ENCODE data around the gene ILRUN.
A peak's percentile ranks its signal among the peaks of the same experiment; 100 is the strongest.
"Not testable (repeated sequence)": the region's sequence is repeated elsewhere in the genome, so short reads cannot be mapped to it uniquely, and the experiment has no call there.

Gene ILRUN

DNA sequence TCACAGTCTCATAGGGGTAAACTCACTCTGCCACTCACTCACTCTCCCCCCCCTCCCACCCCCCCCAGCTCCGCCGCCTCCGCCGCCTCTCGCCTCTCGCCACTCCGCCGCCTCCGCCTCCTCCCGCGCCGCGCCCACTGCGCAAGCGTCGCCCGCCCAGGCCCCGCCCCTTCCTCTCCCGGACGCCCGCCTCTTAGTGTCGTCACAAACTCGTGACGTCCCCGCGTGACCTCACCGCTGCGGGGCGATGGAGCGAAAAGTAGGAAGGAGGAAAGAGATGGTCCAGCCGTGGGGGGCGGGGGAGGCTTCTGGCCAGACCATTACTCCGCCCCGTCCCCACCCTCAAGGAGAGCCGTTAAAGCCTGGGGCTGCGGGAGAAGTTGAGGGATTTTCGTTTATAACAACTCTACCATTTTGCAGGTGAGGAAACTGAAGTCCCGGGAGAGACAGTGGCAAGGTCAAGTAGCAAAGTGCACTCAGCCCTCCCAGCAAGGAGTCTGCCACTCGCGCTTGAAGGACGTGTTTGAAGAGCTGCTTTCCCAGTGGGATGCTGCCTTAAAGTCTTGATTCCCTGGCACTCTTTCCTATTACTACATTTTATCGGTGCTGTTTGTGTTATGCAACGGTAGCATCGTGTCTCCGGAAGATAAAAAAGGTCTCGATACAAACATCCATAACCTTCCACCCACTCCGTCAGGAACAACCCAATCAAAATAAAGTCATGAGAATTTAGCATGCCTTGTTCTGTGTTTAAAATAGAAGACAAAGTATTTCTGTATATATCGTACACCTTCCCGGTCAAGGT lies at the start of gene ILRUN:
ILRUN (minus strand) TSS at position 29 of the 805 bp plus-strand sequence. CDS start 164 bp downstream, outside the sequence.
- Histone ChIP-seq H3K4me3 (peak within 1 kb of the TSS; percentile 95), H3K9ac (ENCODE audit: insufficient read length) (peak within 1 kb of the TSS; percentile 79), H3K36me3 (ENCODE audit: insufficient read depth, low read length) (no peaks in the 10 kb centered on the region), H3K9me3 (ENCODE audit: low read depth, low read length) (no peaks in the 10 kb centered on the region), H3K27ac (no peak within 1 kb of the TSS; the same call in 1 of the 2 replicates)
- no peak for TF ChIP-seq FOXP2 (optimal IDR thresholded peaks at IDR 0.05; ENCODE audit: control extremely low read depth, extremely low read length, insufficient read depth)
- TF ChIP-seq EZH2 (IDR thresholded peaks at IDR 0.05) = no peak
- peak; percentile 93 for TF ChIP-seq POLR2AphosphoS5 (IDR thresholded peaks at IDR 0.05; ENCODE audit: borderline replicate concordance, low read depth, low read length)
- peak; percentile 35 for DNase-seq (ENCODE audit: low read depth, low spot score)

GRCh38 chr6:34745277-34746103 lies 48.9 kb upstream of the ILRUN start:
- Histone ChIP-seq H3K27ac (no peak overlapping the region), H3K4me3 (no peak overlapping the region), H3K36me3 (ENCODE audit: insufficient read depth, low read length) (no peaks in the 10 kb centered on the region), H3K9ac (ENCODE audit: insufficient read length) (no peak overlapping the region), H3K9me3 (ENCODE audit: low read depth, low read length) (no peaks in the 10 kb centered on the region)
- no peak for TF ChIP-seq EZH2 (IDR thresholded peaks at IDR 0.05)
- TF ChIP-seq POLR2AphosphoS5 (IDR thresholded peaks at IDR 0.05; ENCODE audit: borderline replicate concordance, low read depth, low read length) = no peak
- no peak for TF ChIP-seq FOXP2 (optimal IDR thresholded peaks at IDR 0.05; ENCODE audit: control extremely low read depth, extremely low read length, insufficient read depth)
- no peak for DNase-seq (ENCODE audit: low read depth, low spot score)

GRCh38 chr6:34744294-34744647 lies 47.7 kb upstream of the ILRUN start:
- H3K36me3 ChIP-seq (ENCODE audit: insufficient read depth, low read length); H3K9me3 ChIP-seq (ENCODE audit: low read depth, low read length); H3K9ac ChIP-seq (ENCODE audit: insufficient read length); H3K4me3 ChIP-seq; DNase-seq (ENCODE audit: low read depth, low spot score); H3K27ac ChIP-seq: not testable (repeated sequence)

DNA sequence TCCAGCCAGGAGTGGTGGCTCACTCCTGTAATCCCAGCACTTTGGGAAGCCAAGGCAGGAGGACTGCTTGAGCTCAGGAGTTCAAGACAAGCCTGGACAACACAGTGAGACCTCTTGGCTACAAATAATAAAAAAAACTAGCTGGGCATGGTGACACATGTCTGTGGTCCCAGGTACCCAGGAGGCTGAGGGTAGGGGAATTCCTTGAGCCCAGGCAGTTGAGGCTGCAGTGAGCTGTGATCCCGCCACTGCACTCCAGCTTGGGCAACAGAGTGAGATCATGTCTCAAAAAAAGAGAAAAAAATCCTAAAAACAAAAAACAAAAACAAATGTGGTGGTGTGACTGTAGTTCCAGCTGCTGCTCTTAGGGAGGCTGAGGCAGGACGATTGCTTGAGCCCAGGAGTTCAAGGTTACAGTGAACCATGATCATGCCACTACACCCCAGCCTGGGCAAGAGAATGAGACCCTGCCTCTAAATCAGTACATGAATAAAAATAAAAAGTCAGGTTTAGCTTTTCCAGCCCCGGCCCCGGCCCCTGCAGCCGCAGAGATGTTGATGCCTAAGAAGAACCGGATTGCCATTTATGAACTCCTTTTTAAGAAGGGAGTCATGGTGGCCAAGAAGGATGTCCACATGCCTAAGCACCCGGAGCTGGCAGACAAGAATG lies 47.2 kb upstream of the ILRUN start:
- TF ChIP-seq EZH2 (IDR thresholded peaks at IDR 0.05) (no peak), FOXP2 (optimal IDR thresholded peaks at IDR 0.05; ENCODE audit: control extremely low read depth, extremely low read length, insufficient read depth) (no peak), POLR2AphosphoS5 (IDR thresholded peaks at IDR 0.05; ENCODE audit: borderline replicate concordance, low read depth, low read length) (no peak)
- no peaks in the 10 kb centered on the region for H3K36me3 ChIP-seq (ENCODE audit: insufficient read depth, low read length)
- H3K9ac ChIP-seq (ENCODE audit: insufficient read length) = no peak overlapping the region
- no peak for DNase-seq (ENCODE audit: low read depth, low spot score)
- H3K4me3 ChIP-seq = no peak overlapping the region
- no peak overlapping the region for H3K27ac ChIP-seq
- no peaks in the 10 kb centered on the region for H3K9me3 ChIP-seq (ENCODE audit: low read depth, low read length)

GRCh38 chr6:34742094-34742493 lies 45.5 kb upstream of the ILRUN start:
- TF ChIP-seq FOXP2 (optimal IDR thresholded peaks at IDR 0.05; ENCODE audit: control extremely low read depth, extremely low read length, insufficient read depth) (no peak), EZH2 (IDR thresholded peaks at IDR 0.05) (no peak), POLR2AphosphoS5 (IDR thresholded peaks at IDR 0.05; ENCODE audit: borderline replicate concordance, low read depth, low read length) (no peak)
- Histone ChIP-seq H3K9me3 (ENCODE audit: low read depth, low read length) (no peaks in the 10 kb centered on the region), H3K27ac (no peak overlapping the region), H3K36me3 (ENCODE audit: insufficient read depth, low read length) (no peaks in the 10 kb centered on the region), H3K9ac (ENCODE audit: insufficient read length) (no peak overlapping the region), H3K4me3 (no peak overlapping the region)
- DNase-seq (ENCODE audit: low read depth, low spot score) = no peak

DNA sequence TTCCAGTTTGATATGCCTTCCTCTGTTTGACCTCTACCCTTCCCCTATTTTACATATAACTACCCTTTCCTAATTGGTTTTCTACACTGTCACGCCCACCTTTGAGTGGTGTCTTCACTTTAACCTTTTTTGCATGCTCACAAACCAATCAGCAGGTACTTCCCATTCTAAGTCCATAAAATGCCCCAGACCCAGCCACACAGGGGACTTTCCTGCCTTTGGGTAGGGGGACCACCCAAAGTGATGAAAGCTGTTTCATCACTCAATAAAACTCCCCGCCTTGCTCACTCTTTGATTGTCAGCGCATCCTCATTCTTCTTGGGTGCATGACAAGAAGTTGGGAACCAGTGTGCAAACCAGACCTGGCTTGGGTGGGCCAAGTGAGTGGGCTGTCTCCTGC lies 40.3 kb upstream of the ILRUN start:
- no peaks in the 10 kb centered on the region for H3K36me3 ChIP-seq (ENCODE audit: insufficient read depth, low read length)

DNA sequence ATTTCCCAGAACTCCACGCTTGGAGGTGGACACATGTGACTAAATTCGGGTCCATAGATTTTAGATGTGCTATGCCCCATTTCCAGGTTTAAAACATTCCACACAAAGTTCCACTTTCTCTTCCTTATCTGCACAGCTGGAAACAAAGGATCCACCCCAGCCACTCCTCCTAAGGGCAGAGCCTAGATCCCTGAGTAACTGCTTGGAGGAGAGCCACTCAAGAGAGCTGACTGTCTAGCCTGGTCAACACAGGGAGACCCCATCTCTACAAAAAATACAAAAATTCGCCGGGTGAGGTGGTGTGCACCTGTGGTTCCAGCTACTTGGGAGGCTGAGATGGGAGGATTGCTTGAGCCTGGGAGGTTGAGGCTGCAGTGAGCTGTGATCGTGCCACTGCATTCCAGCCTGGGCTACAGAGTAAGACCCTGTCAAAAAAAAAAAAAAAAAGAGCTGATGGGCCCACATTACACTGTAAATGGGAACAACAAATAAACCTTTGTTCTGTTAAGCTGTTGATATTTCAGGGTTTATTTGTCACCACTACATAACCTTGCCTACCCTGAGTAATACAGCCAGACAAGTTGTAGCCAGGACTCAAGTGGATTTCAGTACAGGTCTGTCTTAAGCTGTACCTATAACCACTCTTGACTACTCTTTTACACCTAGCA lies 35.0 kb upstream of the ILRUN start:
- no peaks in the 10 kb centered on the region for H3K36me3 ChIP-seq (ENCODE audit: insufficient read depth, low read length)
- TF ChIP-seq POLR2AphosphoS5 (IDR thresholded peaks at IDR 0.05; ENCODE audit: borderline replicate concordance, low read depth, low read length) = no peak
- no peak for TF ChIP-seq FOXP2 (optimal IDR thresholded peaks at IDR 0.05; ENCODE audit: control extremely low read depth, extremely low read length, insufficient read depth)
- no peak for TF ChIP-seq EZH2 (IDR thresholded peaks at IDR 0.05)

More for the DNA sequence above, 40.3 kb upstream of the ILRUN start:
- no peak for DNase-seq (ENCODE audit: low read depth, low spot score)
- Histone ChIP-seq H3K27ac (no peak overlapping the region), H3K4me3 (no peak overlapping the region), H3K9ac (ENCODE audit: insufficient read length) (no peak overlapping the region), H3K9me3 (ENCODE audit: low read depth, low read length) (no peaks in the 10 kb centered on the region)
- TF ChIP-seq EZH2 (IDR thresholded peaks at IDR 0.05) = no peak
- no peak for TF ChIP-seq FOXP2 (optimal IDR thresholded peaks at IDR 0.05; ENCODE audit: control extremely low read depth, extremely low read length, insufficient read depth)
- TF ChIP-seq POLR2AphosphoS5 (IDR thresholded peaks at IDR 0.05; ENCODE audit: borderline replicate concordance, low read depth, low read length) = no peak

More for the DNA sequence above, 35.0 kb upstream of the ILRUN start:
- no peak for DNase-seq (ENCODE audit: low read depth, low spot score)
- no peaks in the 10 kb centered on the region for H3K9me3 ChIP-seq (ENCODE audit: low read depth, low read length)
- H3K4me3 ChIP-seq = no peak overlapping the region
- H3K27ac ChIP-seq = no peak overlapping the region
- no peak overlapping the region for H3K9ac ChIP-seq (ENCODE audit: insufficient read length)

Data from SK-N-MC (cell line).